MM.1S (cell line): ENCODE measurements around the gene MYL5.

Experiments
- DNase-seq: peaks from one replicate; pipeline ENCODE4 v3.0.0-alpha.2; 2015
- H2AFZ ChIP-seq: fragments of 300-600 bp; sonication (generic); 2 replicates; pipeline ENCODE4 v1.6.0; 2016; ENCODE audit warnings: antibody characterized with exemption, low read length
- H3F3A ChIP-seq: fragments of 300-600 bp; sonication (generic); 2 replicates; pipeline ENCODE4 v1.6.1; 2016; ENCODE audit warnings: mild to moderate bottlenecking, antibody characterized with exemption, low read length, moderate library complexity, mixed read lengths; ENCODE audit not compliant: insufficient read depth
- H3K27ac ChIP-seq: fragments of 300-600 bp; sonication (generic); 2 replicates; pipeline ENCODE4 v1.5.1; 2016; ENCODE audit warnings: mild to moderate bottlenecking, low read length
- H3K27me3 ChIP-seq: fragments of 300-600 bp; sonication (generic); replicated peaks from 2 replicates; pipeline ENCODE4 v1.6.0; 2016; ENCODE audit warnings: low read length; ENCODE audit not compliant: insufficient read depth
- H3K36me3 ChIP-seq: fragments of 300-600 bp; sonication (generic); replicated peaks from 2 replicates; pipeline ENCODE4 v1.6.1; 2016; ENCODE audit warnings: mild to moderate bottlenecking, low read length, mixed read lengths; ENCODE audit not compliant: insufficient read depth
- H3K4me1 ChIP-seq: fragments of 300-600 bp; sonication (generic); 2 replicates; pipeline ENCODE4 v1.6.1; 2016; ENCODE audit warnings: low read length, mixed read lengths
- H3K4me2 ChIP-seq: fragments of 300-600 bp; sonication (generic); 2 replicates; pipeline ENCODE4 v1.6.0; 2016; ENCODE audit warnings: low read depth, low read length
- H3K4me3 ChIP-seq: fragments of 300-600 bp; sonication (generic); 2 replicates; pipeline ENCODE4 v1.5.1; 2016; ENCODE audit warnings: low read length, mixed read lengths
- H3K79me2 ChIP-seq: fragments of 300-600 bp; sonication (generic); 2 replicates; pipeline ENCODE4 v1.6.1; 2016; ENCODE audit warnings: mixed run types, low read length, mixed read lengths
- H3K9ac ChIP-seq: fragments of 300-600 bp; sonication (generic); 2 replicates; pipeline ENCODE4 v1.6.1; 2016; ENCODE audit warnings: low read length, mixed read lengths
- H3K9me2 ChIP-seq: fragments of 300-600 bp; sonication (generic); replicated peaks from 2 replicates; pipeline ENCODE4 v1.6.1; 2016; ENCODE audit warnings: mild to moderate bottlenecking, low read length, mixed read lengths; ENCODE audit not compliant: insufficient read depth
- H3K9me3 ChIP-seq: fragments of 300-600 bp; sonication (generic); replicated peaks from 2 replicates; pipeline ENCODE4 v1.6.1; 2016; ENCODE audit warnings: mild to moderate bottlenecking, low read length, mixed read lengths; ENCODE audit not compliant: insufficient read depth
- H4K20me1 ChIP-seq: fragments of 300-600 bp; sonication (generic); 2 replicates; pipeline ENCODE4 v1.6.1; 2016; ENCODE audit warnings: mild to moderate bottlenecking, low read length, moderate library complexity, mixed read lengths; ENCODE audit not compliant: insufficient read depth
- EZH2 ChIP-seq: fragments of 300-600 bp; sonication (generic); optimal IDR thresholded peaks from 2 replicates; pipeline ENCODE3; 2017; ENCODE audit warnings: low read depth, mild to moderate bottlenecking, antibody characterized with exemption, low read length, mixed read lengths
- EZH2phosphoT487 ChIP-seq: fragments of 300-600 bp; sonication (generic); IDR thresholded peaks from 2 replicates; pipeline ENCODE4 v1.6.1; 2018; ENCODE audit warnings: antibody characterized with exemption, low read length
- TF ChIP-seq, protein P1 (sequence below): fragments of 300-600 bp; sonication (generic); IDR thresholded peaks from 2 replicates; pipeline ENCODE4 v1.5.1; 2016; ENCODE audit warnings: antibody characterized with exemption, low read length, mixed read lengths

Gene MYL5

GRCh38 chr4:630656-631055 lies 43.7 kb upstream of the MYL5 start:
- no peak overlapping the region for H3K4me3 ChIP-seq
- DNase-seq: no peak
- H3K9ac ChIP-seq: no peak overlapping the region
- H4K20me1 ChIP-seq: no peaks in the 10 kb centered on the region
- no peak overlapping the region for H3K27ac ChIP-seq
- H3K4me2 ChIP-seq: no peak overlapping the region
- H3K27me3 ChIP-seq: no peaks in the 10 kb centered on the region
- H3K9me2 ChIP-seq: no peaks in the 10 kb centered on the region
- H3K9me3 ChIP-seq: no peaks in the 10 kb centered on the region
- no peak for TF ChIP-seq EZH2phosphoT487
- no peak for TF ChIP-seq EZH2
- TF ChIP-seq, protein P1, sequence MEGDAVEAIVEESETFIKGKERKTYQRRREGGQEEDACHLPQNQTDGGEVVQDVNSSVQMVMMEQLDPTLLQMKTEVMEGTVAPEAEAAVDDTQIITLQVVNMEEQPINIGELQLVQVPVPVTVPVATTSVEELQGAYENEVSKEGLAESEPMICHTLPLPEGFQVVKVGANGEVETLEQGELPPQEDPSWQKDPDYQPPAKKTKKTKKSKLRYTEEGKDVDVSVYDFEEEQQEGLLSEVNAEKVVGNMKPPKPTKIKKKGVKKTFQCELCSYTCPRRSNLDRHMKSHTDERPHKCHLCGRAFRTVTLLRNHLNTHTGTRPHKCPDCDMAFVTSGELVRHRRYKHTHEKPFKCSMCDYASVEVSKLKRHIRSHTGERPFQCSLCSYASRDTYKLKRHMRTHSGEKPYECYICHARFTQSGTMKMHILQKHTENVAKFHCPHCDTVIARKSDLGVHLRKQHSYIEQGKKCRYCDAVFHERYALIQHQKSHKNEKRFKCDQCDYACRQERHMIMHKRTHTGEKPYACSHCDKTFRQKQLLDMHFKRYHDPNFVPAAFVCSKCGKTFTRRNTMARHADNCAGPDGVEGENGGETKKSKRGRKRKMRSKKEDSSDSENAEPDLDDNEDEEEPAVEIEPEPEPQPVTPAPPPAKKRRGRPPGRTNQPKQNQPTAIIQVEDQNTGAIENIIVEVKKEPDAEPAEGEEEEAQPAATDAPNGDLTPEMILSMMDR: no peak
- H3F3A ChIP-seq: no peaks in the 10 kb centered on the region
- no peaks in the 10 kb centered on the region for H3K4me1 ChIP-seq
- H3K79me2 ChIP-seq: no peaks in the 10 kb centered on the region
- H2AFZ ChIP-seq: no peak overlapping the region
- no peaks in the 10 kb centered on the region for H3K36me3 ChIP-seq

- Histone ChIP-seq H3K4me3 (no peak overlapping the region), H3K4me1 (no peaks in the 10 kb centered on the region), H3F3A (no peaks in the 10 kb centered on the region), H3K9ac (no peak overlapping the region), H3K79me2 (no peaks in the 10 kb centered on the region), H2AFZ (no peak overlapping the region), H3K9me3 (no peaks in the 10 kb centered on the region), H4K20me1 (no peaks in the 10 kb centered on the region), H3K9me2 (no peaks in the 10 kb centered on the region), H3K27ac (no peak overlapping the region), H3K4me2 (no peak overlapping the region), H3K27me3 (no peaks in the 10 kb centered on the region), H3K36me3 (no peaks in the 10 kb centered on the region)
- DNase-seq: no peak
- no peak for TF ChIP-seq EZH2phosphoT487
- TF ChIP-seq, protein P1: no peak
- no peak for TF ChIP-seq EZH2
Observed at GRCh38 chr4:632196-632790, 42.0 kb upstream of the MYL5 start.

GRCh38 chr4:632926-633325 lies 41.4 kb upstream of the MYL5 start:
- H3K4me3 ChIP-seq: no peak overlapping the region
- no peaks in the 10 kb centered on the region for H3K9me3 ChIP-seq
- no peaks in the 10 kb centered on the region for H3F3A ChIP-seq
- no peak overlapping the region for H3K27ac ChIP-seq
- H3K36me3 ChIP-seq: no peaks in the 10 kb centered on the region
- no peaks in the 10 kb centered on the region for H3K9me2 ChIP-seq
- H3K27me3 ChIP-seq: no peaks in the 10 kb centered on the region
- H3K4me1 ChIP-seq: no peaks in the 10 kb centered on the region
- H4K20me1 ChIP-seq: no peaks in the 10 kb centered on the region
- no peak overlapping the region for H3K4me2 ChIP-seq
- DNase-seq: no peak
- H3K9ac ChIP-seq: no peak overlapping the region
- TF ChIP-seq, protein P1: no peak
- TF ChIP-seq EZH2 (no peak), EZH2phosphoT487 (no peak)
- no peak overlapping the region for H2AFZ ChIP-seq
- H3K79me2 ChIP-seq: no peaks in the 10 kb centered on the region
